Karpas-422 (cell line): ENCODE measurements around the gene PCDH12. TPM values are rescaled to one million over a fixed set of nuclear protein-coding genes. Genes with fewer than 3 reads are reported as not detected.
A peak's percentile ranks its signal among the peaks of the same experiment; 100 is the strongest.

Experiments
- DNase-seq: peaks from one replicate; pipeline ENCODE4 v3.0.0-alpha.2; 2015
- H2AFZ ChIP-seq: fragments of 200-600 bp; sonication (generic); 2 replicates; pipeline ENCODE4 v1.6.1; 2014; ENCODE audit warnings: antibody characterized with exemption, low read length, mixed read lengths
- H3K27ac ChIP-seq: fragments of 200-600 bp; sonication (generic); 2 replicates; pipeline ENCODE4 v1.5.1; 2014; ENCODE audit warnings: mild to moderate bottlenecking, low read length, moderate library complexity
- H3K27me3 ChIP-seq: fragments of 200-600 bp; sonication (generic); 2 replicates; pipeline ENCODE4 v1.6.1; 2014; ENCODE audit warnings: low read length, mixed read lengths
- H3K36me3 ChIP-seq: fragments of 200-600 bp; sonication (generic); 2 replicates; pipeline ENCODE4 v1.6.1; 2014; ENCODE audit warnings: low read length, mixed read lengths; ENCODE audit not compliant: insufficient read depth
- H3K4me1 ChIP-seq: fragments of 200-600 bp; sonication (generic); 2 replicates; pipeline ENCODE4 v1.6.1; 2014; ENCODE audit warnings: mild to moderate bottlenecking, low read length, mixed read lengths
- H3K4me2 ChIP-seq: fragments of 200-600 bp; sonication (generic); 2 replicates; pipeline ENCODE4 v1.6.1; 2014; ENCODE audit warnings: low read length, low read depth, mild to moderate bottlenecking; ENCODE audit not compliant: poor library complexity, severe bottlenecking
- H3K4me3 ChIP-seq: fragments of 200-600 bp; sonication (generic); 2 replicates; pipeline ENCODE4 v1.5.1; 2014; ENCODE audit warnings: mild to moderate bottlenecking, antibody characterized with exemption, low read length, mixed read lengths
- H3K79me2 ChIP-seq: fragments of 200-600 bp; sonication (generic); 2 replicates; pipeline ENCODE4 v1.6.1; 2014; ENCODE audit warnings: mild to moderate bottlenecking, low read length, mixed read lengths
- H3K9ac ChIP-seq: fragments of 200-600 bp; sonication (generic); 2 replicates; pipeline ENCODE4 v1.6.0; 2014; ENCODE audit warnings: low read length
- H3K9me2 ChIP-seq: fragments of 200-600 bp; sonication (generic), shearing (Covaris generic); replicated peaks from 2 replicates; pipeline ENCODE4 v1.6.0; 2014; ENCODE audit warnings: mild to moderate bottlenecking, low read length, moderate library complexity; ENCODE audit not compliant: insufficient read depth
- H3K9me3 ChIP-seq: fragments of 300-700, 200-600 bp; sonication (generic); 2 replicates; pipeline ENCODE4 v1.6.1; 2014; ENCODE audit warnings: low read length, mixed read lengths
- H4K20me1 ChIP-seq: fragments of 200-600 bp; sonication (generic); 2 replicates; pipeline ENCODE4 v1.6.1; 2014; ENCODE audit warnings: mild to moderate bottlenecking, antibody characterized with exemption, low read length, low read depth; ENCODE audit not compliant: insufficient read depth
- total RNA-seq: library from RNA; depleted of rRNA; stranded (reverse); fragments of >200 nt; shearing (Covaris generic); gene quantifications from 2 replicates; pipeline ENCODE4 v1.2.3, GENCODE V29; 2014; ENCODE audit warnings: low replicate concordance

PCDH12 gene
- total RNA-seq, 1 experiment from 2014 or later = not detected

- Histone ChIP-seq H3K27me3 (no peaks in the 10 kb centered on the region), H3K9me3 (no peaks in the 10 kb centered on the region), H3K27ac (no peak overlapping the region), H3K4me2 (peak overlapping the region; percentile 62), H4K20me1 (no peaks in the 10 kb centered on the region), H2AFZ (peak overlapping the region; percentile 77), H3K36me3 (no peaks in the 10 kb centered on the region), H3K9ac (peak overlapping the region; percentile 23; the same call in 1 of the 2 replicates), H3K4me1 (peaks cover 28% of the 10 kb centered on the region), H3K79me2 (no peaks in the 10 kb centered on the region), H3K4me3 (no peak overlapping the region), H3K9me2 (no peaks in the 10 kb centered on the region)
- peak; percentile 56 for DNase-seq
Measured at GRCh38 chr5:141915881-141916336, 42.1 kb downstream of the PCDH12 start.

DNA sequence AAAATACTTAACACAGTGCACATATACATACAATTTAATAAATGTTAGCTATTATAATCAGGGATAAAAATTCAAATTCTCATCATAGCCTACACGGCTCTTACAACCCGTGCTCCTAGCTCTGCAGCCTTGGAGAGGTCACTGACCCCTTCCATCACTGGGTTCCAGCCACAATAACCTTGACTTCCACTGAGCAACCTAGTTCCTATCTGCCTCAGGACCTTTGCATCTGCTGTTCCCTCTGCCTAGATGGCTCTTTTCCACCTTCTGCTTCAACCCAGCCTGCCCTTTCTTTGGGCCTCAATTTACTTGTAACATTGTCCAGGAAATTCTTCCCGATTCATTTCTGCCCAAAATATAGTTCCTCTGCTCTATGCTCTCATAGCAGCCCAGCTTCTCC, 43.2 kb downstream of the PCDH12 start:
- Histone ChIP-seq H3K9me3 (no peaks in the 10 kb centered on the region), H2AFZ (no peak overlapping the region), H3K27me3 (no peaks in the 10 kb centered on the region), H3K9me2 (no peaks in the 10 kb centered on the region), H3K9ac (no peak overlapping the region), H3K79me2 (no peaks in the 10 kb centered on the region), H3K4me2 (no peak overlapping the region), H4K20me1 (no peaks in the 10 kb centered on the region), H3K4me3 (no peak overlapping the region), H3K36me3 (no peaks in the 10 kb centered on the region), H3K27ac (no peak overlapping the region), H3K4me1 (peaks cover 28% of the 10 kb centered on the region)
- no peak for DNase-seq

DNA sequence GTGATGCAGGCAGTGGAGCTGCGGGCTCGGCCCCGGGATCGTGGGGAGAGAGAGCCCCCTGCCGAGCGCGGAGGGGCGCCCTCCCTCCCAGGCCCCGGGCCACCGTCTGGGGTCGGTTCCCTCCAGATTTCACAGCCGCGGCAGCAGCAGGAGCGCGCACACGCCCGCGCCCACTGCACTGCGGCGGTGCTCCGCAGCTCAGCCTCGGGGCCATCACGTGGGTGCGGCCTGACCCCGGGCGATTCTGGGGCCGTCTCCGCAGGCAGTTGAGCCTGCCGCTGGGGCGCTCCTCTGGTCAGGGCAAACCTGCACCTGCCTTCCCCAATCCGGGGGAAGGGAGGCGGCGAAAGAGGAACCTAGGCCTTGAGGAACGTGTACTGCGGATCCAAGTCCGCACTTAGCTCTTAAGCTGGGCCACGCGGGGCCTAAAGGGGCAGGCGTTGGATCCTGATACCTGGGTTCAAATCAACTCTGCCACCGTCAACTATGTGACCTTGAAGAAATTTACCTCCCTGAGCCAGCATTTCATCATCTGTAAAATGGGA, 43.7 kb downstream of the PCDH12 start:
- Histone ChIP-seq H3K27ac (no peak overlapping the region), H3K9me2 (no peaks in the 10 kb centered on the region), H3K4me1 (peaks cover 28% of the 10 kb centered on the region), H2AFZ (peak overlapping the region; percentile 90), H3K27me3 (no peaks in the 10 kb centered on the region), H3K9ac (peak overlapping the region; percentile 58), H3K9me3 (no peaks in the 10 kb centered on the region), H3K4me3 (peak overlapping the region; percentile 50; the same call in 1 of the 2 replicates), H4K20me1 (no peaks in the 10 kb centered on the region), H3K4me2 (peak overlapping the region; percentile 63), H3K36me3 (no peaks in the 10 kb centered on the region), H3K79me2 (no peaks in the 10 kb centered on the region)
- peak; percentile 53 for DNase-seq

DNA sequence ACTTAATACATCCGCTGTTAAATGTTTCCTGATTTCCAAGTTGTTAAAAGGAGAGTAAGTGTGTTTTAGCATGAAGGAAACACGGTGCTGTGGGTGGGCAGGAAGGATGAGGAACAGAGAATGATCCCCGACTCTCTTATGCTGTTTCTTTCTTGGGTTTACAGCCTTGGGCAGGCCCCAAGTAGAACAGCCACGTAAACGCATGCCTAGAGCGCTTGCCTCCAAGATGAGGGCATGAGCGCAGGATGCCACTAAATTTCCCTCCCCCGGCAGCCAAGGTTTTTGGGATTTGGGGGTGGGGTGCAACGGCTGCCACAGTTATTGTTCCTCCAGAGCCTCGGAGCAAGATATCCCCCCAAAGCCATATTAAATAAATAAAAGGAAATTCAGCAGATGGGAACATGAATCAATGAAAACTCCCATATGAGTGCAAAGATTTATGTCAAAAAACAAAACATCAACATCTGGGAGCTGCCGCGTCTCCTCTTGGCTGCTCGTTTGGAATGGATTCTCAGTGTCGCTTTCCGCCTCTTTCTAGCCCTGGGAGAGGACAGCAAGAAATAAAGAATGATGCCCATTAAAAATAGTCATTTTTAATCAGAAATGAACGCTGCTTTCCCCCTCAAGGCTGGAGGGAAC, 44.3 kb downstream of the PCDH12 start:
- no peaks in the 10 kb centered on the region for H3K79me2 ChIP-seq
- H3K4me1 ChIP-seq = peaks cover 28% of the 10 kb centered on the region
- peak overlapping the region; percentile 63 for H3K4me2 ChIP-seq
- no peaks in the 10 kb centered on the region for H3K9me3 ChIP-seq
- H2AFZ ChIP-seq = peak overlapping the region; percentile 90
- peak overlapping the region; percentile 50; the same call in 1 of the 2 replicates for H3K4me3 ChIP-seq
- no peaks in the 10 kb centered on the region for H4K20me1 ChIP-seq
- H3K36me3 ChIP-seq = no peaks in the 10 kb centered on the region
- no peaks in the 10 kb centered on the region for H3K9me2 ChIP-seq
- DNase-seq = no peak
- peak overlapping the region; percentile 58 for H3K9ac ChIP-seq
- no peaks in the 10 kb centered on the region for H3K27me3 ChIP-seq
- no peak overlapping the region for H3K27ac ChIP-seq

GRCh38 chr5:141910271-141910673, 47.7 kb downstream of the PCDH12 start:
- Histone ChIP-seq H3K9me2 (no peaks in the 10 kb centered on the region), H3K27me3 (no peaks in the 10 kb centered on the region), H3K4me2 (no peak overlapping the region), H3K9me3 (0 out of 2 replicates have a peak, but pooled peaks cover 5% of the 10 kb centered on the region), H4K20me1 (no peaks in the 10 kb centered on the region), H3K79me2 (no peaks in the 10 kb centered on the region), H2AFZ (no peak overlapping the region), H3K4me1 (peaks cover 11% of the 10 kb centered on the region), H3K9ac (no peak overlapping the region), H3K27ac (no peak overlapping the region), H3K36me3 (no peaks in the 10 kb centered on the region), H3K4me3 (no peak overlapping the region)
- no peak for DNase-seq

GRCh38 chr5:141909212-141909611, 48.8 kb downstream of the PCDH12 start:
- H3K79me2 ChIP-seq = no peaks in the 10 kb centered on the region
- H3K27ac ChIP-seq = no peak overlapping the region
- H3K9me2 ChIP-seq = no peaks in the 10 kb centered on the region
- no peaks in the 10 kb centered on the region for H3K36me3 ChIP-seq
- no peak overlapping the region for H2AFZ ChIP-seq
- H3K9me3 ChIP-seq = 0 out of 2 replicates have a peak, but pooled peaks cover 5% of the 10 kb centered on the region
- H4K20me1 ChIP-seq = no peaks in the 10 kb centered on the region
- DNase-seq = no peak
- no peak overlapping the region for H3K4me2 ChIP-seq
- H3K27me3 ChIP-seq = no peaks in the 10 kb centered on the region
- no peak overlapping the region for H3K9ac ChIP-seq
- no peak overlapping the region for H3K4me3 ChIP-seq
- H3K4me1 ChIP-seq = peaks cover 8% of the 10 kb centered on the region

DNA sequence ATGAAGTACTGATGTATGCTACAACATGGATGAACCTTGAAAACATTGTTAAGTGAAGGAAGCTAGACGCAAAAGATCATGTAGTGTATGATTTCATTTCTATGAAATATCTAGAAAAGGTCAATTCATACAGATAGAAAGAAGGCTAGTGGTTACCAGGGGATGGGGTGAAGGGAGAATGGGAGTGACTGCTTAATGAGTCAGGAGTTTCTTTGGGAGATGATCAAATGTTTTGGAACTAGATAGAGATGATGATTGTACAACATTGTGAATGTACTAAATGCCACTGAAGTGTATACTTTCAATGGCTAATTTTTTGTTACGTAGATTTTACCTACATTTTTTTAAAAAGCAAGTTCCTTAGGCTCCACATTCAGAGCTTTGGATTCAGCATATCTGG, 49.2 kb downstream of the PCDH12 start:
- Histone ChIP-seq H3K9me2 (no peaks in the 10 kb centered on the region), H3K4me1 (peaks cover 5% of the 10 kb centered on the region), H3K4me2 (no peak overlapping the region), H3K4me3 (no peak overlapping the region), H2AFZ (no peak overlapping the region), H3K27me3 (no peaks in the 10 kb centered on the region), H3K9ac (no peak overlapping the region), H3K36me3 (no peaks in the 10 kb centered on the region), H3K79me2 (no peaks in the 10 kb centered on the region), H3K9me3 (0 out of 2 replicates have a peak, but pooled peaks cover 5% of the 10 kb centered on the region), H4K20me1 (no peaks in the 10 kb centered on the region), H3K27ac (no peak overlapping the region)
- no peak for DNase-seq

DNA sequence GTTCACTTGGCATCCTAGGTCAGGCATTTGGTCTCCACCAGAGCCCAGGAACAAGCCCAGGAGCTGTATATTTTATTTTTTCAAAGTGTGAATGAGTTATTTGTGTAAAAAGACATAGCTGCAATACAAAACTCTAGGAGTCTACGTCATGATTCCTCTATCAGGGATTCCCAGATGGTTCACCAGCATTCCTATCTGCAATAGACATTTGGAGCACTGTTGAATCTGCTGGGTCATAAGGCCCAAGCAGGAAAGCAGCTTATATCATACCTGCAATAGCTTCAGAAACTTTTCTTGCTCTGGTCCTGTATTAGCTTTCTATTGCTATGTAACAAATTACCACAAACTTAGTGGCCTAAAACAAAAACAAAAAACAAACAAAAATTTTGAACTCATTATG, 51.0 kb downstream of the PCDH12 start:
- H3K9ac ChIP-seq = no peak overlapping the region
- no peak overlapping the region for H2AFZ ChIP-seq
- DNase-seq = no peak
- H3K9me2 ChIP-seq = no peaks in the 10 kb centered on the region
- no peaks in the 10 kb centered on the region for H3K4me1 ChIP-seq
- H3K27ac ChIP-seq = no peak overlapping the region
- H4K20me1 ChIP-seq = no peaks in the 10 kb centered on the region
- H3K27me3 ChIP-seq = no peaks in the 10 kb centered on the region
- no peak overlapping the region for H3K4me3 ChIP-seq
- H3K9me3 ChIP-seq = 0 out of 2 replicates have a peak, but pooled peaks cover 5% of the 10 kb centered on the region
- no peaks in the 10 kb centered on the region for H3K79me2 ChIP-seq
- no peak overlapping the region for H3K4me2 ChIP-seq
- H3K36me3 ChIP-seq = no peaks in the 10 kb centered on the region
